Glutamatergic neuron (in vitro differentiated cells): ENCODE data around the gene PAQR5. TPM values are rescaled to one million over a fixed set of nuclear protein-coding genes. Genes with fewer than 3 reads are reported as not detected.

Experiments
- DNase-seq: peaks from one replicate; pipeline ENCODE4 v3.0.0; 2022
- H3K27ac Mint-ChIP-seq: one replicate; pipeline ENCODE4 v1.8.0; 2020; ENCODE audit warnings: mild to moderate bottlenecking, mixed read lengths, inconsistent platforms; ENCODE audit not compliant: unreplicated experiment
- H3K27me3 Mint-ChIP-seq: one replicate; pipeline ENCODE4 v1.8.0; 2020; ENCODE audit warnings: mild to moderate bottlenecking, moderate library complexity, mixed read lengths, inconsistent platforms; ENCODE audit not compliant: unreplicated experiment
- H3K36me3 Mint-ChIP-seq: one replicate; pipeline ENCODE4 v1.8.0; 2020; ENCODE audit warnings: mild to moderate bottlenecking, mixed read lengths, inconsistent platforms; ENCODE audit not compliant: unreplicated experiment
- H3K4me1 Mint-ChIP-seq: one replicate; pipeline ENCODE4 v1.8.0; 2020; ENCODE audit warnings: mild to moderate bottlenecking, low read depth, mixed read lengths, inconsistent platforms; ENCODE audit not compliant: unreplicated experiment
- H3K4me3 Mint-ChIP-seq: one replicate; pipeline ENCODE4 v1.8.0; 2020; ENCODE audit warnings: mild to moderate bottlenecking, mixed read lengths, inconsistent platforms; ENCODE audit not compliant: unreplicated experiment
- H3K9me3 Mint-ChIP-seq: one replicate; pipeline ENCODE4 v1.8.0; 2020; ENCODE audit warnings: mild to moderate bottlenecking, moderate library complexity, mixed read lengths, inconsistent platforms; ENCODE audit not compliant: unreplicated experiment
- CTCF ChIP-seq: fragments of 200-600 bp; sonication (generic); IDR thresholded peaks from one replicate; pipeline ENCODE4 v1.5.0; 2021; ENCODE audit not compliant: partially characterized antibody, unreplicated experiment
- total RNA-seq: library from RNA; stranded (reverse); fragmentation: NEBNext Ultra II Directional; extraction: Animal tissue kit (Norgen Biotek cat#: 25700); gene quantifications from one replicate; pipeline ENCODE4 v1.2.1, GENCODE V29; 2021; ENCODE audit not compliant: unreplicated experiment

PAQR5 gene
- total RNA-seq, 1 donor from 2014 or later, result not detected

GRCh38 chr15:69393831-69394491 lies 95.2 kb downstream of the PAQR5 start:
- Mint-ChIP-seq H3K36me3 (no peaks in the 10 kb centered on the region), H3K27ac (no peak overlapping the region), H3K4me3 (no peak overlapping the region), H3K9me3 (no peaks in the 10 kb centered on the region), H3K4me1 (peaks cover 1% of the 10 kb centered on the region), H3K27me3 (no peaks in the 10 kb centered on the region)
- no peak for TF ChIP-seq CTCF
- DNase-seq, result no peak

- peak; percentile 96 for DNase-seq
- Mint-ChIP-seq H3K9me3 (no peaks in the 10 kb centered on the region), H3K27ac (no peak overlapping the region), H3K4me1 (peaks cover 1% of the 10 kb centered on the region), H3K4me3 (no peak overlapping the region), H3K36me3 (no peaks in the 10 kb centered on the region), H3K27me3 (no peaks in the 10 kb centered on the region)
- TF ChIP-seq CTCF, result peak; percentile 98
Measured at GRCh38 chr15:69394556-69395282, 96.0 kb downstream of the PAQR5 start.

- H3K36me3 Mint-ChIP-seq, result no peaks in the 10 kb centered on the region
- no peak for TF ChIP-seq CTCF
- no peak for DNase-seq
- peaks cover 1% of the 10 kb centered on the region for H3K4me1 Mint-ChIP-seq
- no peak overlapping the region for H3K4me3 Mint-ChIP-seq
- H3K27me3 Mint-ChIP-seq, result no peaks in the 10 kb centered on the region
- H3K27ac Mint-ChIP-seq, result no peak overlapping the region
- H3K9me3 Mint-ChIP-seq, result no peaks in the 10 kb centered on the region
Measured at GRCh38 chr15:69395460-69395859, 96.7 kb downstream of the PAQR5 start.

GRCh38 chr15:69395991-69396390 lies 97.3 kb downstream of the PAQR5 start:
- no peaks in the 10 kb centered on the region for H3K9me3 Mint-ChIP-seq
- H3K4me3 Mint-ChIP-seq, result no peak overlapping the region
- DNase-seq, result no peak
- H3K27me3 Mint-ChIP-seq, result no peaks in the 10 kb centered on the region
- H3K27ac Mint-ChIP-seq, result no peak overlapping the region
- TF ChIP-seq CTCF, result no peak
- H3K4me1 Mint-ChIP-seq, result peaks cover 1% of the 10 kb centered on the region
- no peaks in the 10 kb centered on the region for H3K36me3 Mint-ChIP-seq

GRCh38 chr15:69398491-69398891 lies 99.8 kb downstream of the PAQR5 start:
- no peak overlapping the region for H3K27ac Mint-ChIP-seq
- no peaks in the 10 kb centered on the region for H3K9me3 Mint-ChIP-seq
- no peak for DNase-seq
- no peaks in the 10 kb centered on the region for H3K36me3 Mint-ChIP-seq
- TF ChIP-seq CTCF, result no peak
- peaks cover 1% of the 10 kb centered on the region for H3K4me1 Mint-ChIP-seq
- no peaks in the 10 kb centered on the region for H3K27me3 Mint-ChIP-seq
- no peak overlapping the region for H3K4me3 Mint-ChIP-seq
